ENCODE results near the gene CDK2AP2.

- TF ChIP-seq, protein P1, sequence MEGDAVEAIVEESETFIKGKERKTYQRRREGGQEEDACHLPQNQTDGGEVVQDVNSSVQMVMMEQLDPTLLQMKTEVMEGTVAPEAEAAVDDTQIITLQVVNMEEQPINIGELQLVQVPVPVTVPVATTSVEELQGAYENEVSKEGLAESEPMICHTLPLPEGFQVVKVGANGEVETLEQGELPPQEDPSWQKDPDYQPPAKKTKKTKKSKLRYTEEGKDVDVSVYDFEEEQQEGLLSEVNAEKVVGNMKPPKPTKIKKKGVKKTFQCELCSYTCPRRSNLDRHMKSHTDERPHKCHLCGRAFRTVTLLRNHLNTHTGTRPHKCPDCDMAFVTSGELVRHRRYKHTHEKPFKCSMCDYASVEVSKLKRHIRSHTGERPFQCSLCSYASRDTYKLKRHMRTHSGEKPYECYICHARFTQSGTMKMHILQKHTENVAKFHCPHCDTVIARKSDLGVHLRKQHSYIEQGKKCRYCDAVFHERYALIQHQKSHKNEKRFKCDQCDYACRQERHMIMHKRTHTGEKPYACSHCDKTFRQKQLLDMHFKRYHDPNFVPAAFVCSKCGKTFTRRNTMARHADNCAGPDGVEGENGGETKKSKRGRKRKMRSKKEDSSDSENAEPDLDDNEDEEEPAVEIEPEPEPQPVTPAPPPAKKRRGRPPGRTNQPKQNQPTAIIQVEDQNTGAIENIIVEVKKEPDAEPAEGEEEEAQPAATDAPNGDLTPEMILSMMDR (IDR thresholded peaks at IDR 0.05; ENCODE audit: low read depth, low read length) = peak; percentile 65
- TF ChIP-seq EZH2phosphoT487 (IDR thresholded peaks at IDR 0.05; ENCODE audit: low read depth) = no peak
Observed at GRCh38 chr11:67468759-67469507, 39.0 kb downstream of the CDK2AP2 start, which contains the start of gene TMEM134.
